ENCODE results near the gene SMURF2. TPM values are rescaled to one million over a fixed set of nuclear protein-coding genes. Genes with fewer than 3 reads are reported as not detected.

SMURF2 gene
- total and polyA plus RNA-seq, 11 donors, result 3.6 to 17.5 (median 12.2) TPM

DNA sequence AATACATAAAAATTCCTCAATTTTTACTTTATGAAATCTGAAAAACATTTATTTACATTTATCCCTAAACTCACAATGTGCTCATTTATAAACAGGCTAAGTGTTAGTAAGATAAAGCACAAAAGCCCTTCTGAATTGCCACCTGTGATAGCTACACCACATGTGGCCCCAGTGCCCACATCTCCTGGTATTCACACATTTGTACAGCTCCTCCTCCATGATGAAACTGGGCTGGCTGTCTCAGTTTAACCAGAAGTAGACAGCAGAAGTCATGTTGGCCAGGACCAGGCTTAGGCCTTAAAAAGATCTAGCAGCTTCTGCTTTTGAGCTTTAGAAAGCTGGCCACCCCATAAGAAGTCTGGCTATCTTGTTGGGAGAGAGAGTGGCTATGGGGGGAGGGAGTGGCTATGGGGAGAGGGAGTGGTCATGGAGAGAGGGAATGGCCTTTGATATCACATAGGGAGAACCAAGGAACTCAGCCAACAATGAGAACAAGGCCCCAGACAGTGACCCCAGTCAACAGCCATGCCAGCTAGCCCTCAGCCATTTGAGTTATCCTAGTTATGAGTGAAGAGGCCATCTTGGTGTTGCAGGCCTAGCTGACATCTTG is 108.0 kb downstream of the SMURF2 start:
- no peak overlapping the region for H3K27ac ChIP-seq
- no peaks in the 10 kb centered on the region for H3K4me1 ChIP-seq
- TF ChIP-seq CTCF (IDR thresholded peaks at IDR 0.05) (no peak), POLR2A (IDR thresholded peaks at IDR 0.05) (no peak)
- ATAC-seq (no peak), DNase-seq (no peak)
- no peaks in the 10 kb centered on the region for H3K27me3 ChIP-seq
- no peak overlapping the region for H3K4me3 ChIP-seq
- peaks cover 0 to 100% (median 85%) of the 10 kb centered on the region in 9 donors for H3K36me3 ChIP-seq
- intact Hi-C loops (cut with DNase I), result loop anchor here in 1 of 10 donors (10.0 kb wide), 1 partner anchor 91 kb away; no protein-coding TSS in a partner anchor
- no peaks in the 10 kb centered on the region for H3K9me3 ChIP-seq

DNA sequence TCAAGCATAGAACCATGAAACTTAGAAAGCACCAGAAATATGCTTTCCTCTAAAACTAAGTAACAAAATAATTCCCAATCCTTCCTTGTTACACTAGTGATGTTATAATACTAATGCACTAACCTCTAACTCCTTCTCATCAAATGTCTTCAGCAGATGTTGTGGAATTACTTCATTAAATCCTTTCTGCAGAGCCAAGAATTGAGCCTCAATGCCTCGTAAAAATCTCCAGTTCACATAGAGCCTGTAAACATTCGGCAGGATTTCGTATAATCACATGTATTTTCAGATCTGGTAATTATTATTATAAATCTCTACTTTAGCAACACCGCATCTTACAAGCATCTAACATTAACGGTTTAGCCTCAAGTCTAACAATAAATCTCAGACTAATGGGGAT is 110.6 kb downstream of the SMURF2 start:
- 85 to 91% (median 89%) methylated on average over 5 of the region's 5 CpGs for WGBS, 4 donors
- intact Hi-C loops (cut with DNase I), result loop anchor here in 1 of 10 donors (10.0 kb wide), 1 partner anchor 93 kb away; no protein-coding TSS in a partner anchor
- DNase-seq, result no peak
- no peaks in the 10 kb centered on the region for H3K27me3 ChIP-seq
- H3K9me3 ChIP-seq, result no peaks in the 10 kb centered on the region
- H3K4me1 ChIP-seq, result no peaks in the 10 kb centered on the region
- H3K36me3 ChIP-seq, result peaks cover 0 to 100% (median 95%) of the 10 kb centered on the region in 9 donors
- no peak overlapping the region for H3K27ac ChIP-seq
- no peak overlapping the region for H3K4me3 ChIP-seq
- TF ChIP-seq CTCF (IDR thresholded peaks at IDR 0.05) (no peak), POLR2A (IDR thresholded peaks at IDR 0.05) (no peak)
- ATAC-seq, result no peak

DNA sequence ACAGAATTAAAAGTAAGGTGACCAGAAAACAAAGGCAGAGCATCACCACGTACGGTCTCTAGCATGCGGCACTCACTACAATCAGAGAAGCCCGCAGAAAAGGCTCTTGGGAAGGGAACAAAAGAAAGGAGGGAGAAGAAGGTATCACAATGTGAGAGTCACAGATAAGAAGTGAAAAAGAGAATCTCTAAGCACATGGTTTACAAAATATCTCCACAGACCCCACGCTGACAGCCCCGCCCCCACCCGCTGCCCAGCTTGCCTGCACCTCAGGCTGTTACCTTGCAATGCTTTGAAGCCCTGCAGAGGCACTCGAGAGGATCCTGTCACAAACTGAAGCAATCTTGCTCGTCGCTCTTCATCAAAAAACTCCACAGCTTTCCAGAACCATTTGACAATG is 114.8 kb downstream of the SMURF2 start:
- Histone ChIP-seq H3K27me3 (no peaks in the 10 kb centered on the region), H3K9me3 (no peaks in the 10 kb centered on the region), H3K4me3 (no peak overlapping the region), H3K4me1 (no peaks in the 10 kb centered on the region), H3K27ac (no peak overlapping the region), H3K36me3 (peaks cover 0 to 100% (median 95%) of the 10 kb centered on the region in 9 donors)
- WGBS, 4 donors, result 80 to 89% (median 83%) methylated on average over 10 of the region's 10 CpGs
- ATAC-seq (no peak), DNase-seq (no peak)
- intact Hi-C loops (cut with DNase I), result no loop called here
- TF ChIP-seq POLR2A (IDR thresholded peaks at IDR 0.05) (no peak), CTCF (IDR thresholded peaks at IDR 0.05) (no peak)

- WGBS, 4 donors, result 84 to 93% (median 86%) methylated on average over 7 of the region's 7 CpGs
- H3K4me1 ChIP-seq, result no peaks in the 10 kb centered on the region
- no peak overlapping the region for H3K4me3 ChIP-seq
- no peaks in the 10 kb centered on the region for H3K9me3 ChIP-seq
- DNase-seq (no peak), ATAC-seq (no peak)
- no peak for TF ChIP-seq CTCF (IDR thresholded peaks at IDR 0.05)
- TF ChIP-seq POLR2A (IDR thresholded peaks at IDR 0.05), result no peak
- intact Hi-C loops (cut with DNase I), result no loop called here
- H3K27me3 ChIP-seq, result no peaks in the 10 kb centered on the region
- H3K27ac ChIP-seq, result no peak overlapping the region
- peaks cover 0 to 100% (median 95%) of the 10 kb centered on the region in 9 donors for H3K36me3 ChIP-seq
Measured at GRCh38 chr17:64546716-64547115, 115.4 kb downstream of the SMURF2 start.

Measured in heart left ventricle (tissue), 16 donors.